Neuron (in vitro differentiated cells): Measurements from ENCODE around the gene IRF3.

Experiments
- H2AFZ ChIP-seq: one replicate; pipeline ENCODE4 v1.6.1; 2013; ENCODE audit warnings: low read depth, mild to moderate bottlenecking, inconsistent platforms, low read length, moderate library complexity
- H3K27me3 ChIP-seq: one replicate; pipeline ENCODE4 v1.6.1; 2013; ENCODE audit warnings: low read length; ENCODE audit not compliant: insufficient read depth
- H3K36me3 ChIP-seq: one replicate; pipeline ENCODE4 v1.6.1; 2013; ENCODE audit warnings: low read length; ENCODE audit not compliant: insufficient read depth
- H3K4me1 ChIP-seq: one replicate; pipeline ENCODE4 v1.6.1; 2013; ENCODE audit warnings: low read length; ENCODE audit not compliant: insufficient read depth
- H3K4me3 ChIP-seq: 2 replicates; pipeline ENCODE4 v1.5.1; 2013; ENCODE audit warnings: mild to moderate bottlenecking, low read length, moderate library complexity
- H3K9me3 ChIP-seq: one replicate; pipeline ENCODE4 v1.6.1; 2013; ENCODE audit warnings: low read length

Gene IRF3

GRCh38 chr19:49672131-49672919 lies 6.7 kb upstream of the IRF3 start:
- no peaks in the 10 kb centered on the region for H3K27me3 ChIP-seq
- H3K9me3 ChIP-seq, result no peaks in the 10 kb centered on the region
- H3K4me3 ChIP-seq, result peak overlapping the region; percentile 27
- H3K36me3 ChIP-seq, result peaks cover 11% of the 10 kb centered on the region
- H2AFZ ChIP-seq, result peak overlapping the region; percentile 39
- H3K4me1 ChIP-seq, result peaks cover 7% of the 10 kb centered on the region

DNA sequence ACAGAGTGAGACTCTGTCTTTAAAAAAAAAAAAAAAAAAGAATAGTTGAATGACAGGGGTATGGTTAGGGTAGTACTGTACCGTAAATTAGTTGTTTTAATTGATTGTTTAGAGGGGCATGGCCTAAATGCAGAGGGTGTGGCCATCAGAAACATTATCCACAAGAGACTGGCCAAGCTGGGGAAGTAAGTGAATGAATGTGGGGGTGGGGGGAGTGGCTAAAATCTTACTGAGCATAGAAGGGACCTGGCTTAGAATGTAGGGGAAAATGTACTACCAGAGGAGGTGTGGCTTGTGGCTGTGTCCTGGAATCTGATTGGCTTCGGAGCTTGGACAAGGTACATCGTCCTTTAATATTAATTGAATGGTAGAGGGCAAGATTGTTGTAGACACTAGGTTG lies 3.9 kb upstream of the IRF3 start:
- Histone ChIP-seq H3K27me3 (no peaks in the 10 kb centered on the region), H3K9me3 (no peaks in the 10 kb centered on the region), H3K36me3 (peaks cover 11% of the 10 kb centered on the region), H3K4me1 (peaks cover 17% of the 10 kb centered on the region), H2AFZ (no peak overlapping the region), H3K4me3 (no peak overlapping the region)

GRCh38 chr19:49667473-49667872 lies 1.8 kb upstream of the IRF3 start:
- Histone ChIP-seq H3K4me1 (peaks cover 21% of the 10 kb centered on the region), H3K27me3 (no peaks in the 10 kb centered on the region), H2AFZ (no peak overlapping the region), H3K36me3 (peaks cover 14% of the 10 kb centered on the region), H3K4me3 (no peak overlapping the region), H3K9me3 (no peaks in the 10 kb centered on the region)

DNA sequence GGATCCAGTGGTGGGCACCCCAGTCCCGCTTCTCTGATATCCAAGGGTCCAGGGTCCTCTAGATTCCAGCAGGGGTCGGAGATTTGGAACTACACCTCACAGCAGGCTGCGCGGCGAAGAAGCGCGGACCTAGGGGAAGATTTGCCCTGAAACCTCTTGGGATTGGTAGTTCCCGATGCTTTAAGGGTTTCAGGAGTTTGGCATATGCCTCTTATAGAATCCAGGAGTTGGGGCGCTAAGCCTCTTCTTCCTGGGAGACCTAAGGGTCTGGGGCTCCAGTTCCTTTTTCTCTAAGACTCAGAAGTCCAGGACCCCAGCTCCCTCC lies 425 bp upstream of the IRF3 start:
- no peaks in the 10 kb centered on the region for H3K9me3 ChIP-seq
- H3K36me3 ChIP-seq, result peaks cover 25% of the 10 kb centered on the region
- H3K4me1 ChIP-seq, result peaks cover 14% of the 10 kb centered on the region
- H3K27me3 ChIP-seq, result no peaks in the 10 kb centered on the region
- no peak overlapping the region for H2AFZ ChIP-seq
- H3K4me3 ChIP-seq, result peak overlapping the region; percentile 65

DNA sequence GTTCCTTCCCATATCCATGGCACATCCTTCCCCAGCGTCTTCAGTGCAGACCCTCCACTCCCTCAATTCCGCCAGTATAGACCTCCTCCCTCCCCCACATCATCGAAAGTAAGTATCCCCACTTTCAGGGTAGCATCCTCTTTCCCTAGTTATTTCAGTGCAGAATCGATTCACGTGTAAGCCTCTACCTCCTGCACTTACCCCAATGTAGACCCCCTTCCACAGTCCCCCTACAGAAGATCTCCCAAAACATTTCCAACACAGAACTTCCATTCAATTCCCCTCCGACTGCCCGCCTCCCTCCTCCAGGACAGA lies 664 bp downstream of the IRF3 start:
- Histone ChIP-seq H2AFZ (no peak overlapping the region), H3K9me3 (peaks cover 2% of the 10 kb centered on the region), H3K27me3 (no peaks in the 10 kb centered on the region), H3K4me1 (peaks cover 14% of the 10 kb centered on the region), H3K36me3 (peaks cover 33% of the 10 kb centered on the region), H3K4me3 (peak overlapping the region; percentile 65)

- Histone ChIP-seq H3K36me3 (peaks cover 34% of the 10 kb centered on the region), H3K9me3 (peaks cover 4% of the 10 kb centered on the region), H3K27me3 (no peaks in the 10 kb centered on the region), H3K4me1 (peaks cover 14% of the 10 kb centered on the region), H2AFZ (no peak overlapping the region), H3K4me3 (peak overlapping the region; percentile 65)
Measured at GRCh38 chr19:49664171-49665035, 1.3 kb downstream of the IRF3 start.

GRCh38 chr19:49663224-49663623 lies 2.4 kb downstream of the IRF3 start:
- H2AFZ ChIP-seq, result no peak overlapping the region
- H3K27me3 ChIP-seq, result no peaks in the 10 kb centered on the region
- H3K9me3 ChIP-seq, result peaks cover 4% of the 10 kb centered on the region
- H3K36me3 ChIP-seq, result peaks cover 45% of the 10 kb centered on the region
- H3K4me1 ChIP-seq, result peaks cover 14% of the 10 kb centered on the region
- H3K4me3 ChIP-seq, result no peak overlapping the region

GRCh38 chr19:49662011-49662410 lies 3.6 kb downstream of the IRF3 start:
- Histone ChIP-seq H3K36me3 (peaks cover 55% of the 10 kb centered on the region), H3K4me1 (peaks cover 14% of the 10 kb centered on the region), H3K9me3 (peaks cover 4% of the 10 kb centered on the region), H2AFZ (no peak overlapping the region), H3K4me3 (no peak overlapping the region), H3K27me3 (no peaks in the 10 kb centered on the region)

DNA sequence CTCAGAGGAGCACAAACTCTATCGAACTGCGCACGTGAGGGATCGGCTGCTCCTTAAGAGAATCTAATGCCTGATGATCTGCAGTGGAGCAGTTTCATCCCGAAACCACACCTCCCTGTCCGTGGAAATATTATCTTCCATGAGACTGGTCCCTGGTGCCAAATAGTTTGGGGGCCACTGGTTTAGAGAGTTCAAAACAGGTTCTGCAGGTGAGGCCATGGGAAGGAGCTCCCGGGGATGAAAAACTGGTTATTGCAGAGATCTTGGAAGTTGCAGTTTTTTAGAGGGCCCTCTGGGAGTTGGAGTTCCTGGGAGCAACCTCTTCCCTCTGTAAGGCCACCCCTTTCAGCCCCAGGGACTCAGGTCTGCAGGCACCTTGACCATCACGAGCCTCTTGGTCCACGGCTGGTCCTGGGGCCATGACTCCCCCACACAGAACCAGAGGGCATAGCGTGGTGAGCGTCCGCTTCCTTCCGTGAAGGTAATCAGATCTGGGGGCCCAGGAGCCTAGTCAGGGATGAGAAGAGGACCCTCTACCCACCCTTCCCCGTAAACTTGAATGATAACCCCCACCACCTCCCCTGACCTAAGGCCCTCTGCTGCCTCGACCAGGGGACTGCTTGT lies 5.2 kb downstream of the IRF3 start:
- Histone ChIP-seq H3K4me1 (peaks cover 9% of the 10 kb centered on the region), H2AFZ (no peak overlapping the region), H3K4me3 (no peak overlapping the region), H3K36me3 (peaks cover 69% of the 10 kb centered on the region), H3K27me3 (no peaks in the 10 kb centered on the region), H3K9me3 (peaks cover 4% of the 10 kb centered on the region)

- Histone ChIP-seq H3K4me1 (no peaks in the 10 kb centered on the region), H3K27me3 (no peaks in the 10 kb centered on the region), H3K9me3 (peaks cover 4% of the 10 kb centered on the region), H2AFZ (no peak overlapping the region), H3K36me3 (peaks cover 85% of the 10 kb centered on the region), H3K4me3 (no peak overlapping the region)
Measured at GRCh38 chr19:49658566-49659442, 6.9 kb downstream of the IRF3 start.

- Histone ChIP-seq H3K9me3 (peaks cover 4% of the 10 kb centered on the region), H3K36me3 (peaks cover 90% of the 10 kb centered on the region), H3K4me3 (no peak overlapping the region), H3K27me3 (no peaks in the 10 kb centered on the region), H2AFZ (no peak overlapping the region), H3K4me1 (no peaks in the 10 kb centered on the region)
Measured at GRCh38 chr19:49658139-49658517, 7.5 kb downstream of the IRF3 start.

DNA sequence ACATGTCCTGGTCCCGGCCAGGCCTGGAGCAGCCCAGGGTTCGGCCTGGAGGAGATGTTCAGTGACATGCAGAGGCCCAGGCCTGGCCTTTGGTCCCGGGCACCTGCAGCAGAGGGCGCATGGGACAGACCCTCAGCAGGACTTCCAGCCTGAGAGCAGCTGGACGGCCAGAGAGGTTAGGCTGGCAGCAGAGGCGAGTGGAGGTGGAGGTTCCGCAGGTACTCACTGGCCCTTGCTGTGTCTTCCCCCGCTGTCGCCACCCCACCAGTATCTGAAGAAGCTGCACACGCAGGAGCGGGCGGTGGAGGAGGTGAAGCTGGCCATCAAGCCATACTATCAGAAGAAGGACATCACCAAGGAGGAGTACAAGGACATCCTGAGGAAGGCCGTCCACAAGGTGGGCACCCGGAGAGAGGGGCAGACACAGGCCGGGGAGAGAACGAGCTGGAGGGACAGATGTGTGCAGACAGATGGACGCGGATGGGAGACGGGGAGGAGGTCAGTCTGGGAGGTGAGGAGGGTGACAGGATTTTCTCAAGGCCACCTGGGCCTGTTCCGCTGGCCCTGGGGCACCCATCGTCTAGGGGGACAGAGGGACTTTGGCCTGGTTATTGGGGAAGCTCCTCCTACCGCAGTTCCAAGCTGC lies 8.0 kb downstream of the IRF3 start:
- H2AFZ ChIP-seq, result no peak overlapping the region
- H3K4me1 ChIP-seq, result no peaks in the 10 kb centered on the region
- no peaks in the 10 kb centered on the region for H3K27me3 ChIP-seq
- H3K36me3 ChIP-seq, result peaks cover 89% of the 10 kb centered on the region
- no peak overlapping the region for H3K4me3 ChIP-seq
- H3K9me3 ChIP-seq, result peaks cover 4% of the 10 kb centered on the region
